ENCODE results near the gene SOX15.

Gene SOX15

GRCh38 chr17:7631398-7632380, 41.8 kb upstream of the SOX15 start:
- H3K23ac ChIP-seq (ENCODE audit: low read length), result no peak overlapping the region

GRCh38 chr17:7629939-7630571, 40.2 kb upstream of the SOX15 start, which contains the start of gene SHBG:
SHBG (plus strand) TSS chr17:7630135; CDS start chr17:7630173, 38 bp downstream.
- no peak within 1 kb of the TSS for H3K4ac ChIP-seq (ENCODE audit: low read depth, low read length)
- H2BK120ac ChIP-seq (ENCODE audit: low read depth, low read length), result no peak within 1 kb of the TSS
- no peak within 1 kb of the TSS for H3K56ac ChIP-seq (ENCODE audit: low read length)
- H3K4me3 ChIP-seq (ENCODE audit: low read length), result no peak within 1 kb of the TSS
- WGBS (ENCODE audit: extremely low coverage, insufficient coverage, low lambda C conversion rate), result no CpG with 5 or more reads among the region's 13 CpGs
- H3K9ac ChIP-seq (ENCODE audit: low read length), result no peak within 1 kb of the TSS
- no peak within 1 kb of the TSS for H2BK5ac ChIP-seq (ENCODE audit: low read length)
- H4K5ac ChIP-seq (ENCODE audit: low read length), result no peak within 1 kb of the TSS
- no peak within 1 kb of the TSS for H3K18ac ChIP-seq (ENCODE audit: low read length)
- H3K4me1 ChIP-seq (ENCODE audit: control insufficient read depth, low read depth, low read length), result peaks cover 4% of the 10 kb centered on the region
- no peaks in the 10 kb centered on the region for H3K79me2 ChIP-seq (ENCODE audit: control insufficient read depth, insufficient read depth, low read length)
- no peak within 1 kb of the TSS for H3K27ac ChIP-seq (ENCODE audit: low read depth, low read length)
- no peaks in the 10 kb centered on the region for H3K27me3 ChIP-seq (ENCODE audit: insufficient read depth, low read length, poor library complexity)
- no peak within 1 kb of the TSS for H3K23ac ChIP-seq (ENCODE audit: low read length)
- H3K36me3 ChIP-seq (ENCODE audit: control insufficient read depth, insufficient read depth, low read length), result no peaks in the 10 kb centered on the region
- H3K79me1 ChIP-seq (ENCODE audit: low read length), result peaks cover 3% of the 10 kb centered on the region
- H4K8ac ChIP-seq (ENCODE audit: low read depth, low read length), result no peak within 1 kb of the TSS
- DNase-seq, result no peak
- no peak within 1 kb of the TSS for H2BK15ac ChIP-seq (replicated peaks; ENCODE audit: low read depth)
- H2AK5ac ChIP-seq (ENCODE audit: low read length), result no peak within 1 kb of the TSS
- H3K4me2 ChIP-seq (ENCODE audit: low read length), result no peak within 1 kb of the TSS

More at GRCh38 chr17:7631398-7632380, 41.8 kb upstream of the SOX15 start:
- no peak overlapping the region for H2AK5ac ChIP-seq (ENCODE audit: low read length)
- no peaks in the 10 kb centered on the region for H3K79me1 ChIP-seq (ENCODE audit: low read length)
- peaks cover 2% of the 10 kb centered on the region for H3K4me1 ChIP-seq (ENCODE audit: control insufficient read depth, low read depth, low read length)
- H3K4me2 ChIP-seq (ENCODE audit: low read length), result no peak overlapping the region
- no peaks in the 10 kb centered on the region for H3K36me3 ChIP-seq (ENCODE audit: control insufficient read depth, insufficient read depth, low read length)
- no peak overlapping the region for H2BK15ac ChIP-seq (replicated peaks; ENCODE audit: low read depth)
- H3K4ac ChIP-seq (ENCODE audit: low read depth, low read length), result no peak overlapping the region
- H3K27me3 ChIP-seq (ENCODE audit: insufficient read depth, low read length, poor library complexity), result no peaks in the 10 kb centered on the region
- DNase-seq, result no peak
- no peak overlapping the region for H3K56ac ChIP-seq (ENCODE audit: low read length)
- H3K18ac ChIP-seq (ENCODE audit: low read length), result no peak overlapping the region
- H3K4me3 ChIP-seq (ENCODE audit: low read length), result no peak overlapping the region
- no peaks in the 10 kb centered on the region for H3K79me2 ChIP-seq (ENCODE audit: control insufficient read depth, insufficient read depth, low read length)
- H3K9ac ChIP-seq (ENCODE audit: low read length), result no peak overlapping the region
- H4K8ac ChIP-seq (ENCODE audit: low read depth, low read length), result no peak overlapping the region
- WGBS (ENCODE audit: extremely low coverage, insufficient coverage, low lambda C conversion rate), result no CpG with 5 or more reads among the region's 11 CpGs
- H4K5ac ChIP-seq (ENCODE audit: low read length), result no peak overlapping the region
- no peak overlapping the region for H3K27ac ChIP-seq (ENCODE audit: low read depth, low read length)
- H2BK120ac ChIP-seq (ENCODE audit: low read depth, low read length), result no peak overlapping the region
- H2BK5ac ChIP-seq (ENCODE audit: low read length), result no peak overlapping the region

GRCh38 chr17:7627250-7628121, 37.6 kb upstream of the SOX15 start, which contains the start of gene SAT2:
SAT2 (minus strand) TSS chr17:7627821; CDS start chr17:7627635, 186 bp downstream.
- H3K23ac ChIP-seq (ENCODE audit: low read length), result peak within 1 kb of the TSS; percentile 66
- H3K27me3 ChIP-seq (ENCODE audit: insufficient read depth, low read length, poor library complexity), result no peaks in the 10 kb centered on the region
- H3K4ac ChIP-seq (ENCODE audit: low read depth, low read length), result peak within 1 kb of the TSS; percentile 83
- H3K36me3 ChIP-seq (ENCODE audit: control insufficient read depth, insufficient read depth, low read length), result no peaks in the 10 kb centered on the region
- WGBS (ENCODE audit: extremely low coverage, insufficient coverage, low lambda C conversion rate), result no CpG with 5 or more reads among the region's 54 CpGs
- H2BK15ac ChIP-seq (replicated peaks; ENCODE audit: low read depth), result no peak within 1 kb of the TSS
- H3K79me1 ChIP-seq (ENCODE audit: low read length), result peaks cover 3% of the 10 kb centered on the region
- no peaks in the 10 kb centered on the region for H3K79me2 ChIP-seq (ENCODE audit: control insufficient read depth, insufficient read depth, low read length)
- H3K56ac ChIP-seq (ENCODE audit: low read length), result peak within 1 kb of the TSS; percentile 86
- H3K18ac ChIP-seq (ENCODE audit: low read length), result peak within 1 kb of the TSS; percentile 53
- H4K8ac ChIP-seq (ENCODE audit: low read depth, low read length), result no peak within 1 kb of the TSS
- no peak within 1 kb of the TSS for H4K5ac ChIP-seq (ENCODE audit: low read length)
- no peak within 1 kb of the TSS for H2BK120ac ChIP-seq (ENCODE audit: low read depth, low read length)
- H2BK5ac ChIP-seq (ENCODE audit: low read length), result peak within 1 kb of the TSS; percentile 4
- peak within 1 kb of the TSS; percentile 80 for H3K9ac ChIP-seq (ENCODE audit: low read length)
- H3K4me2 ChIP-seq (ENCODE audit: low read length), result peak within 1 kb of the TSS; percentile 49
- peak within 1 kb of the TSS; percentile 46 for H3K27ac ChIP-seq (ENCODE audit: low read depth, low read length)
- H3K4me1 ChIP-seq (ENCODE audit: control insufficient read depth, low read depth, low read length), result peaks cover 4% of the 10 kb centered on the region
- peak within 1 kb of the TSS; percentile 52 for H3K4me3 ChIP-seq (ENCODE audit: low read length)
- peak; percentile 95 for DNase-seq
- no peak within 1 kb of the TSS for H2AK5ac ChIP-seq (ENCODE audit: low read length)

GRCh38 chr17:7626956-7627249, 37.0 kb upstream of the SOX15 start:
- H2BK5ac ChIP-seq (ENCODE audit: low read length), result no peak overlapping the region
- H3K18ac ChIP-seq (ENCODE audit: low read length), result peak overlapping the region; percentile 53
- WGBS (ENCODE audit: extremely low coverage, insufficient coverage, low lambda C conversion rate), result no CpG with 5 or more reads among the region's 6 CpGs
- H3K9ac ChIP-seq (ENCODE audit: low read length), result peak overlapping the region; percentile 80
- H2BK15ac ChIP-seq (replicated peaks; ENCODE audit: low read depth), result no peak overlapping the region
- H3K4me3 ChIP-seq (ENCODE audit: low read length), result peak overlapping the region; percentile 52
- H3K79me2 ChIP-seq (ENCODE audit: control insufficient read depth, insufficient read depth, low read length), result no peaks in the 10 kb centered on the region
- H3K56ac ChIP-seq (ENCODE audit: low read length), result peak overlapping the region; percentile 86
- H3K4ac ChIP-seq (ENCODE audit: low read depth, low read length), result peak overlapping the region; percentile 83
- H4K8ac ChIP-seq (ENCODE audit: low read depth, low read length), result no peak overlapping the region
- H3K27me3 ChIP-seq (ENCODE audit: insufficient read depth, low read length, poor library complexity), result no peaks in the 10 kb centered on the region
- H2AK5ac ChIP-seq (ENCODE audit: low read length), result no peak overlapping the region
- H3K36me3 ChIP-seq (ENCODE audit: control insufficient read depth, insufficient read depth, low read length), result no peaks in the 10 kb centered on the region
- peaks cover 4% of the 10 kb centered on the region for H3K4me1 ChIP-seq (ENCODE audit: control insufficient read depth, low read depth, low read length)
- no peak for DNase-seq
- H3K27ac ChIP-seq (ENCODE audit: low read depth, low read length), result no peak overlapping the region
- peaks cover 3% of the 10 kb centered on the region for H3K79me1 ChIP-seq (ENCODE audit: low read length)
- H4K5ac ChIP-seq (ENCODE audit: low read length), result no peak overlapping the region
- H3K4me2 ChIP-seq (ENCODE audit: low read length), result peak overlapping the region; percentile 45
- no peak overlapping the region for H2BK120ac ChIP-seq (ENCODE audit: low read depth, low read length)
- no peak overlapping the region for H3K23ac ChIP-seq (ENCODE audit: low read length)

GRCh38 chr17:7626307-7626706, 36.4 kb upstream of the SOX15 start:
- WGBS (ENCODE audit: extremely low coverage, insufficient coverage, low lambda C conversion rate), result no CpG with 5 or more reads among the region's 7 CpGs
- Histone ChIP-seq H3K4me2 (ENCODE audit: low read length) (no peak overlapping the region), H4K5ac (ENCODE audit: low read length) (no peak overlapping the region), H2AK5ac (ENCODE audit: low read length) (no peak overlapping the region), H3K23ac (ENCODE audit: low read length) (no peak overlapping the region), H3K4me1 (ENCODE audit: control insufficient read depth, low read depth, low read length) (peaks cover 4% of the 10 kb centered on the region), H4K8ac (ENCODE audit: low read depth, low read length) (no peak overlapping the region), H3K36me3 (ENCODE audit: control insufficient read depth, insufficient read depth, low read length) (no peaks in the 10 kb centered on the region), H3K4me3 (ENCODE audit: low read length) (no peak overlapping the region), H3K9ac (ENCODE audit: low read length) (peak overlapping the region; percentile 32), H3K56ac (ENCODE audit: low read length) (peak overlapping the region; percentile 15), H3K18ac (ENCODE audit: low read length) (no peak overlapping the region), H2BK5ac (ENCODE audit: low read length) (no peak overlapping the region), H3K27me3 (ENCODE audit: insufficient read depth, low read length, poor library complexity) (no peaks in the 10 kb centered on the region), H3K79me1 (ENCODE audit: low read length) (peaks cover 3% of the 10 kb centered on the region), H3K27ac (ENCODE audit: low read depth, low read length) (no peak overlapping the region), H3K4ac (ENCODE audit: low read depth, low read length) (no peak overlapping the region), H2BK15ac (replicated peaks; ENCODE audit: low read depth) (no peak overlapping the region), H2BK120ac (ENCODE audit: low read depth, low read length) (no peak overlapping the region), H3K79me2 (ENCODE audit: control insufficient read depth, insufficient read depth, low read length) (no peaks in the 10 kb centered on the region)
- no peak for DNase-seq
